CD4-positive, alpha-beta T cell (primary cell): ENCODE measurements around the gene ITGA7. TPM values are rescaled to one million over a fixed set of nuclear protein-coding genes. Genes with fewer than 3 reads are reported as not detected.
A peak's percentile ranks its signal among the peaks of the same experiment; 100 is the strongest.

Experiments used
- ATAC-seq: fragments of 200-7000 bp; cut with Tn5 transposase; one replicate; pipeline ENCODE4 v1.10.0; 2022; ENCODE audit warnings: mild to moderate bottlenecking; ENCODE audit not compliant: poor library complexity
- CTCF ChIA-PET: fragments of 350-600 bp; sonication (Branson Sonifier 250); formaldehyde crosslinking; loops from one replicate; lab custom pipeline; 2021; ENCODE audit warnings: antibody characterized with exemption, inconsistent platforms; lab: Charles Lee
- POLR2A ChIA-PET: fragments of 350-600 bp; sonication (Branson Sonifier 250); formaldehyde crosslinking; loops from one replicate; lab custom pipeline; 2021; ENCODE audit warnings: antibody characterized with exemption, inconsistent platforms; lab: Charles Lee
- DNase-seq, 14 experiments: peaks; one replicate each; pipeline ENCODE4 v3.0.0-alpha.2; 2013 to 2020; ENCODE audit warnings: mixed read lengths in 2 of 14
- H3K27ac ChIP-seq, 2 donors: one replicate each; pipeline versions ENCODE4 v1.5.1 to v1.7.0; 2013; ENCODE audit warnings: low read length in 2 of 2, low read depth in 1 of 2, mild to moderate bottlenecking in 1 of 2
- H3K27me3 ChIP-seq, 2 experiments: 1 replicate in 1 of 2; 2 replicates in 1 of 2; pipeline versions ENCODE4 v1.6.1 to v1.7.0; 2013; ENCODE audit warnings: low read length in 2 of 2, control low read depth in 1 of 2, mild to moderate bottlenecking in 1 of 2, moderate library complexity in 1 of 2; ENCODE audit not compliant: insufficient read depth in 2 of 2, control insufficient read depth in 1 of 2
- H3K36me3 ChIP-seq: one replicate; pipeline ENCODE4 v1.6.1; 2013; ENCODE audit warnings: low read length, control low read depth; ENCODE audit not compliant: insufficient read depth
- H3K4me1 ChIP-seq: one replicate; pipeline ENCODE4 v1.6.1; 2013; ENCODE audit warnings: low read length, control low read depth; ENCODE audit not compliant: insufficient read depth
- H3K4me3 ChIP-seq: one replicate; pipeline ENCODE4 v1.5.1; 2013; ENCODE audit warnings: mild to moderate bottlenecking, low read length, moderate library complexity
- H3K9me3 ChIP-seq, 2 experiments: 1 replicate in 1 of 2; 2 replicates in 1 of 2; pipeline versions ENCODE4 v1.6.1 to v1.7.0; 2013; ENCODE audit warnings: low read length in 2 of 2, mild to moderate bottlenecking in 2 of 2, control low read depth in 1 of 2, moderate library complexity in 1 of 2; ENCODE audit not compliant: control insufficient read depth in 1 of 2, insufficient read depth in 1 of 2
- H3K27ac Mint-ChIP-seq: one replicate; pipeline ENCODE4 v1.8.0; 2020; ENCODE audit warnings: mixed read lengths
- H3K27me3 Mint-ChIP-seq: one replicate; pipeline ENCODE4 v1.8.0; 2021; ENCODE audit warnings: mixed read lengths
- H3K36me3 Mint-ChIP-seq: one replicate; pipeline ENCODE4 v1.8.0; 2021; ENCODE audit warnings: low read depth, mixed read lengths
- H3K4me1 Mint-ChIP-seq: one replicate; pipeline ENCODE4 v1.8.0; 2021; ENCODE audit warnings: low read depth, mixed read lengths
- H3K4me3 Mint-ChIP-seq: one replicate; pipeline ENCODE4 v1.8.0; 2020; ENCODE audit warnings: mild to moderate bottlenecking, mixed read lengths
- H3K9me3 Mint-ChIP-seq: one replicate; pipeline ENCODE4 v1.8.0; 2020; ENCODE audit warnings: mixed read lengths
- CTCF ChIP-seq: fragments of 200-600 bp; IDR thresholded peaks from one replicate; pipeline ENCODE4 v1.8.0; 2022; ENCODE audit warnings: antibody characterized with exemption, mild to moderate bottlenecking
- intact Hi-C, 2 experiments: fragments of 100-400 bp; cut with DNase I in 1 of 2; cut with micrococcal nuclease in 1 of 2; formaldehyde crosslinking; loops; one replicate each; pipeline versions ENCODE4 v1.15.1 to v1.9.0; 2023 to 2025; cut with DNase I, micrococcal nuclease
- total RNA-seq, 174 experiments: library from RNA in 2 of 174; stranded (reverse) in 2 of 174; gene quantifications; one replicate each; pipeline ENCODE4 v1.2.3 and lab custom pipeline; 2021 to 2026

Gene ITGA7
- total RNA-seq, 2 experiments from 2014 or later, result 1.2 to 1.6 TPM

DNA sequence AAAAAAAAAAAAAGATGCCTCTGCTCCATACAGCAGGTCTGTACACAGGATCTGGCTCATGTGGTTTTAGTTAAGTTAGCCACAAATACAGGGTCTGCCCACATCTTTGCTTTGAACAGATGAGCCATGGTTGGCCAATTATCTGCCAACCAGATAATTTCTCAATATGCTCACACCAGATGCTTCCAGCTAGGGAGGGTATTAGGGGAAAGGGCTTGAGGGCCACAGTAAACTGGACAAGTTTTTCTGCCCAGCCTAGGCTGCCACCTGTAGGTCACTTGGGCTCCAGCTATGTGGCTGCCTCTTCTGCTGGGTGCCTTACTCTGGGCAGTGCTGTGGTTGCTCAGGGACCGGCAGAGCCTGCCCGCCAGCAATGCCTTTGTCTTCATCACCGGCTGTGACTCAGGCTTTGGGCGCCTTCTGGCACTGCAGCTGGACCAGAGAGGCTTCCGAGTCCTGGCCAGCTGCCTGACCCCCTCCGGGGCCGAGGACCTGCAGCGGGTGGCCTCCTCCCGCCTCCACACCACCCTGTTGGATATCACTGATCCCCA, 13.3 kb upstream of the ITGA7 start:
- H3K27ac ChIP-seq, result no peak overlapping the region
- H3K27me3 ChIP-seq, result no peaks in the 10 kb centered on the region
- Mint-ChIP-seq H3K27ac (no peak overlapping the region), H3K27me3 (peaks cover under 1% of the 10 kb centered on the region), H3K4me3 (no peak overlapping the region), H3K36me3 (peaks cover 25% of the 10 kb centered on the region), H3K4me1 (peaks cover 40% of the 10 kb centered on the region), H3K9me3 (no peaks in the 10 kb centered on the region)
- DNase-seq, result peak in 1 of 14 experiments; percentile 47
- TF ChIP-seq CTCF, result no peak
- peaks cover 25% of the 10 kb centered on the region for H3K36me3 ChIP-seq
- H3K4me3 ChIP-seq, result no peak overlapping the region
- intact Hi-C loops, result no loop called here
- no peak for ATAC-seq
- H3K4me1 ChIP-seq, result peaks cover 44% of the 10 kb centered on the region
- CTCF ChIA-PET, result no interaction called here
- POLR2A ChIA-PET, result no interaction called here
- no peaks in the 10 kb centered on the region for H3K9me3 ChIP-seq

GRCh38 chr12:55720071-55720564, 12.4 kb upstream of the ITGA7 start, which contains the start of gene RDH5:
Gene RDH5 (plus strand): TSS chr12:55720393. CDS start chr12:55721185, 792 bp downstream.
- POLR2A ChIA-PET, result interaction anchor here (1.3 kb wide), 1 partner anchor 10 kb away, joined by 3 read pairs; no protein-coding TSS in a partner anchor
- intact Hi-C loops, result no loop called here
- no peak within 1 kb of the TSS for H3K27ac Mint-ChIP-seq
- Histone ChIP-seq H3K36me3 (peaks cover 20% of the 10 kb centered on the region), H3K27ac (no peak within 1 kb of the TSS), H3K4me1 (peaks cover 50% of the 10 kb centered on the region), H3K9me3 (no peaks in the 10 kb centered on the region), H3K27me3 (no peaks in the 10 kb centered on the region), H3K4me3 (no peak within 1 kb of the TSS)
- H3K4me1 Mint-ChIP-seq, result peaks cover 41% of the 10 kb centered on the region
- no peak for TF ChIP-seq CTCF
- peaks cover 28% of the 10 kb centered on the region for H3K36me3 Mint-ChIP-seq
- H3K27me3 Mint-ChIP-seq, result peaks cover 4% of the 10 kb centered on the region
- no peak for DNase-seq
- H3K4me3 Mint-ChIP-seq, result no peak within 1 kb of the TSS
- CTCF ChIA-PET, result no interaction called here
- no peaks in the 10 kb centered on the region for H3K9me3 Mint-ChIP-seq
- no peak for ATAC-seq

GRCh38 chr12:55719371-55719770, 11.7 kb upstream of the ITGA7 start:
- ATAC-seq, result no peak
- ChIA-PET CTCF (no interaction called here), POLR2A (interaction anchor here (0.9 to 1.3 kb wide), 2 partner anchors 10 to 207 kb away, joined by 3 read pairs; no protein-coding TSS in a partner anchor)
- Histone ChIP-seq H3K9me3 (no peaks in the 10 kb centered on the region), H3K27me3 (no peaks in the 10 kb centered on the region), H3K4me1 (peaks cover 44% of the 10 kb centered on the region), H3K36me3 (peaks cover 18% of the 10 kb centered on the region), H3K27ac (no peak overlapping the region), H3K4me3 (no peak overlapping the region)
- peaks cover 21% of the 10 kb centered on the region for H3K36me3 Mint-ChIP-seq
- H3K27ac Mint-ChIP-seq, result no peak overlapping the region
- peaks cover 4% of the 10 kb centered on the region for H3K27me3 Mint-ChIP-seq
- no peak for DNase-seq
- H3K4me3 Mint-ChIP-seq, result no peak overlapping the region
- H3K4me1 Mint-ChIP-seq, result peaks cover 34% of the 10 kb centered on the region
- intact Hi-C loops, result no loop called here
- H3K9me3 Mint-ChIP-seq, result no peaks in the 10 kb centered on the region
- TF ChIP-seq CTCF, result no peak
